HEK293 (cell line): Measurements from ENCODE around the gene EGR2.

Experiments
- SP2 ChIP-seq: fragments of 450-650 bp; formaldehyde crosslinking; IDR thresholded peaks from 2 replicates; pipeline ENCODE4 v1.5.1; 2016; ENCODE audit warnings: missing biosample characterization, missing genetic modification characterization
- ZNF138 ChIP-seq: fragments of 450-650 bp; formaldehyde crosslinking; IDR thresholded peaks from 2 replicates; pipeline ENCODE4 v1.5.1; 2016; ENCODE audit warnings: missing biosample characterization, missing genetic modification characterization, borderline replicate concordance
- ZNF274 ChIP-seq, 2 experiments: fragments of 200-500 bp in 1 of 2; fragments of 450-650 bp in 1 of 2; sonication (Bioruptor generic) in 1 of 2; formaldehyde crosslinking in 1 of 2; IDR thresholded peaks; 2 replicates each; pipeline versions ENCODE4 v1.5.1 to v1.6.1; 2014 to 2016; ENCODE audit warnings: borderline replicate concordance in 1 of 2, inconsistent platforms in 1 of 2, low read length in 1 of 2, missing biosample characterization in 1 of 2, missing genetic modification characterization in 1 of 2
- ZNF292 ChIP-seq: fragments of 450-650 bp; formaldehyde crosslinking; IDR thresholded peaks from 2 replicates; pipeline ENCODE4 v1.5.1; 2016; ENCODE audit warnings: low read depth, missing biosample characterization, missing genetic modification characterization, borderline replicate concordance
- ZNF670 ChIP-seq: fragments of 450-650 bp; formaldehyde crosslinking; IDR thresholded peaks from 2 replicates; pipeline ENCODE4 v1.5.1; 2016; ENCODE audit warnings: missing biosample characterization, missing genetic modification characterization, low read depth
- ZNF701 ChIP-seq: fragments of 450-650 bp; formaldehyde crosslinking; IDR thresholded peaks from 2 replicates; pipeline ENCODE4 v1.5.1; 2016; ENCODE audit warnings: missing biosample characterization, missing genetic modification characterization
- ZSCAN16 ChIP-seq: fragments of 450-650 bp; formaldehyde crosslinking; IDR thresholded peaks from 2 replicates; pipeline ENCODE4 v1.5.1; 2016; ENCODE audit warnings: missing biosample characterization, missing genetic modification characterization
- TF ChIP-seq, protein P1 (sequence below): fragments of 450-650 bp; formaldehyde crosslinking; IDR thresholded peaks from 2 replicates; pipeline ENCODE4 v1.5.1; 2016; ENCODE audit warnings: missing biosample characterization, missing genetic modification characterization
- TF ChIP-seq, protein P2 (sequence below): fragments of 450-650 bp; formaldehyde crosslinking; IDR thresholded peaks from 2 replicates; pipeline ENCODE4 v1.5.1; 2016; ENCODE audit warnings: missing biosample characterization, missing genetic modification characterization, low read depth
- TF ChIP-seq, protein P3 (sequence below): fragments of 450-650 bp; formaldehyde crosslinking; IDR thresholded peaks from 2 replicates; pipeline ENCODE4 v1.5.1; 2016; ENCODE audit warnings: missing biosample characterization, missing genetic modification characterization
- TF ChIP-seq, protein P4 (sequence below): sonication (generic); formaldehyde crosslinking; IDR thresholded peaks from 2 replicates; pipeline ENCODE4 v1.8.1; 2022; ENCODE audit warnings: mild to moderate bottlenecking, moderate library complexity, missing genetic modification reagents

DNA sequence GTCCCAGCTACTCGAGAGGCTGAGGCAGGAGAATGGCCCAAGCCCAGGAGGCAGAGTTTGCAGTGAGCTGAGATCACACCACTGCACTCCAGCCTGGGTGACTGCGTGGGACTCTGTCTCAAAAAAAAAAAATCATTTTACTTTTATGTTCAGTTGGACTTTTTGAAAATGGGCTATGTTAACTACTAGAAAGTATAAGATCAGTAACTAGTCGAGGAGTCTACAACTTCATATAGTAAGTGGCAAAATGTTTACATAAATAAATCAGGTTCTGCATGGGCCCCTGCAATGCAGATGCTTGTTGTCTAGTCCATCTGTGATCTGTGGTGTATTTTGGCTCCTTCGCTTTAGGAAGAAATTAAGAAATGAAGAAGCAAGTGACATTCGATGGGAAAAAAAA lies 23.9 kb downstream of the EGR2 start:
- TF ChIP-seq, protein P1, sequence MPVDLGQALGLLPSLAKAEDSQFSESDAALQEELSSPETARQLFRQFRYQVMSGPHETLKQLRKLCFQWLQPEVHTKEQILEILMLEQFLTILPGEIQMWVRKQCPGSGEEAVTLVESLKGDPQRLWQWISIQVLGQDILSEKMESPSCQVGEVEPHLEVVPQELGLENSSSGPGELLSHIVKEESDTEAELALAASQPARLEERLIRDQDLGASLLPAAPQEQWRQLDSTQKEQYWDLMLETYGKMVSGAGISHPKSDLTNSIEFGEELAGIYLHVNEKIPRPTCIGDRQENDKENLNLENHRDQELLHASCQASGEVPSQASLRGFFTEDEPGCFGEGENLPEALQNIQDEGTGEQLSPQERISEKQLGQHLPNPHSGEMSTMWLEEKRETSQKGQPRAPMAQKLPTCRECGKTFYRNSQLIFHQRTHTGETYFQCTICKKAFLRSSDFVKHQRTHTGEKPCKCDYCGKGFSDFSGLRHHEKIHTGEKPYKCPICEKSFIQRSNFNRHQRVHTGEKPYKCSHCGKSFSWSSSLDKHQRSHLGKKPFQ (tag by site-specific recombination) = no peak
- TF ChIP-seq, protein P2, sequence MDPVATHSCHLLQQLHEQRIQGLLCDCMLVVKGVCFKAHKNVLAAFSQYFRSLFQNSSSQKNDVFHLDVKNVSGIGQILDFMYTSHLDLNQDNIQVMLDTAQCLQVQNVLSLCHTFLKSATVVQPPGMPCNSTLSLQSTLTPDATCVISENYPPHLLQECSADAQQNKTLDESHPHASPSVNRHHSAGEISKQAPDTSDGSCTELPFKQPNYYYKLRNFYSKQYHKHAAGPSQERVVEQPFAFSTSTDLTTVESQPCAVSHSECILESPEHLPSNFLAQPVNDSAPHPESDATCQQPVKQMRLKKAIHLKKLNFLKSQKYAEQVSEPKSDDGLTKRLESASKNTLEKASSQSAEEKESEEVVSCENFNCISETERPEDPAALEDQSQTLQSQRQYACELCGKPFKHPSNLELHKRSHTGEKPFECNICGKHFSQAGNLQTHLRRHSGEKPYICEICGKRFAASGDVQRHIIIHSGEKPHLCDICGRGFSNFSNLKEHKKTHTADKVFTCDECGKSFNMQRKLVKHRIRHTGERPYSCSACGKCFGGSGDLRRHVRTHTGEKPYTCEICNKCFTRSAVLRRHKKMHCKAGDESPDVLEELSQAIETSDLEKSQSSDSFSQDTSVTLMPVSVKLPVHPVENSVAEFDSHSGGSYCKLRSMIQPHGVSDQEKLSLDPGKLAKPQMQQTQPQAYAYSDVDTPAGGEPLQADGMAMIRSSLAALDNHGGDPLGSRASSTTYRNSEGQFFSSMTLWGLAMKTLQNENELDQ (tag by site-specific recombination) = no peak
- TF ChIP-seq, protein P3, sequence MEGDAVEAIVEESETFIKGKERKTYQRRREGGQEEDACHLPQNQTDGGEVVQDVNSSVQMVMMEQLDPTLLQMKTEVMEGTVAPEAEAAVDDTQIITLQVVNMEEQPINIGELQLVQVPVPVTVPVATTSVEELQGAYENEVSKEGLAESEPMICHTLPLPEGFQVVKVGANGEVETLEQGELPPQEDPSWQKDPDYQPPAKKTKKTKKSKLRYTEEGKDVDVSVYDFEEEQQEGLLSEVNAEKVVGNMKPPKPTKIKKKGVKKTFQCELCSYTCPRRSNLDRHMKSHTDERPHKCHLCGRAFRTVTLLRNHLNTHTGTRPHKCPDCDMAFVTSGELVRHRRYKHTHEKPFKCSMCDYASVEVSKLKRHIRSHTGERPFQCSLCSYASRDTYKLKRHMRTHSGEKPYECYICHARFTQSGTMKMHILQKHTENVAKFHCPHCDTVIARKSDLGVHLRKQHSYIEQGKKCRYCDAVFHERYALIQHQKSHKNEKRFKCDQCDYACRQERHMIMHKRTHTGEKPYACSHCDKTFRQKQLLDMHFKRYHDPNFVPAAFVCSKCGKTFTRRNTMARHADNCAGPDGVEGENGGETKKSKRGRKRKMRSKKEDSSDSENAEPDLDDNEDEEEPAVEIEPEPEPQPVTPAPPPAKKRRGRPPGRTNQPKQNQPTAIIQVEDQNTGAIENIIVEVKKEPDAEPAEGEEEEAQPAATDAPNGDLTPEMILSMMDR (tag by site-specific recombination) = no peak
- no peak for TF ChIP-seq ZSCAN16
- TF ChIP-seq ZNF138 = no peak
- TF ChIP-seq ZNF292 = no peak
- TF ChIP-seq SP2 = no peak
- TF ChIP-seq, protein P4, sequence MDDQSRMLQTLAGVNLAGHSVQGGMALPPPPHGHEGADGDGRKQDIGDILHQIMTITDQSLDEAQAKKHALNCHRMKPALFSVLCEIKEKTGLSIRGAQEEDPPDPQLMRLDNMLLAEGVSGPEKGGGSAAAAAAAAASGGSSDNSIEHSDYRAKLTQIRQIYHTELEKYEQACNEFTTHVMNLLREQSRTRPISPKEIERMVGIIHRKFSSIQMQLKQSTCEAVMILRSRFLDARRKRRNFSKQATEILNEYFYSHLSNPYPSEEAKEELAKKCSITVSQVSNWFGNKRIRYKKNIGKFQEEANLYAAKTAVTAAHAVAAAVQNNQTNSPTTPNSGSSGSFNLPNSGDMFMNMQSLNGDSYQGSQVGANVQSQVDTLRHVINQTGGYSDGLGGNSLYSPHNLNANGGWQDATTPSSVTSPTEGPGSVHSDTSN (CRISPR knock-in tag) = no peak
- no peak for TF ChIP-seq ZNF274 (IDR thresholded peaks at IDR 0.05; ENCODE audit: low read length)
- TF ChIP-seq ZNF274 (tag by site-specific recombination; IDR thresholded peaks at IDR 0.05; ENCODE audit: borderline replicate concordance) = no peak
- no peak for TF ChIP-seq ZNF701 (tag by site-specific recombination)
- TF ChIP-seq ZNF670 = no peak
